Measurements from ENCODE around the gene MRPL21.
A peak's percentile ranks its signal among the peaks of the same experiment; 100 is the strongest.
"Not testable (repeated sequence)": the region's sequence is repeated elsewhere in the genome, so short reads cannot be mapped to it uniquely, and the experiment has no call there.

Gene MRPL21

GRCh38 chr11:68863553-68864265 is 39.9 kb downstream of the MRPL21 start:
- DNase-seq: no peak

GRCh38 chr11:68862421-68862820 is 41.2 kb downstream of the MRPL21 start:
- no peak for DNase-seq

GRCh38 chr11:68859123-68859522 is 44.5 kb downstream of the MRPL21 start:
- DNase-seq: no peak

- no peak for DNase-seq
Observed at GRCh38 chr11:68857037-68857586, 46.5 kb downstream of the MRPL21 start.

GRCh38 chr11:68856425-68857030 is 47.1 kb downstream of the MRPL21 start:
- DNase-seq: not testable (repeated sequence)

GRCh38 chr11:68855205-68855981 is 48.2 kb downstream of the MRPL21 start:
- peak; percentile 70 for DNase-seq

GRCh38 chr11:68854273-68854958 is 49.2 kb downstream of the MRPL21 start:
- no peak for DNase-seq

GRCh38 chr11:68852628-68853027 is 51.0 kb downstream of the MRPL21 start:
- DNase-seq: no peak

- DNase-seq: no peak
Observed at GRCh38 chr11:68848429-68848828, 55.2 kb downstream of the MRPL21 start.

- DNase-seq: no peak
Observed at GRCh38 chr11:68847395-68847794, 56.2 kb downstream of the MRPL21 start.

- DNase-seq: no peak
Observed at GRCh38 chr11:68845351-68846002, 58.2 kb downstream of the MRPL21 start.

GRCh38 chr11:68844801-68845200 is 58.8 kb downstream of the MRPL21 start:
- no peak for DNase-seq

GRCh38 chr11:68844376-68844775 is 59.3 kb downstream of the MRPL21 start:
- no peak for DNase-seq

GRCh38 chr11:68843703-68844312 is 59.8 kb downstream of the MRPL21 start:
- peak; percentile 60 for DNase-seq

- DNase-seq: peak; percentile 60
Observed at GRCh38 chr11:68843052-68843561, 60.5 kb downstream of the MRPL21 start.

GRCh38 chr11:68842427-68843051 is 61.1 kb downstream of the MRPL21 start:
- no peak for DNase-seq

GRCh38 chr11:68841718-68842426 is 61.8 kb downstream of the MRPL21 start, which contains the start of gene CPT1A:
CPT1A (minus strand) TSS chr11:68841916; CDS start chr11:68815474, 26,442 bp downstream.
- peak; percentile 84 for DNase-seq

All from femur (tissue), 1 donor.